ENCODE measurements around the gene OOSP1. TPM values are rescaled to one million over a fixed set of nuclear protein-coding genes. Genes with fewer than 3 reads are reported as not detected.

OOSP1 gene
- total RNA-seq, result not detected

GRCh38 chr11:59938132-59938531 is at the start of gene OOSP1:
Gene OOSP1, plus strand, starts transcription at chr11:59938432. Its CDS starts 23 bp downstream, at chr11:59938455.
- intact Hi-C loops (cut with DNase I; ENCODE audit: low total_unique reads), result no loop called here

DNA sequence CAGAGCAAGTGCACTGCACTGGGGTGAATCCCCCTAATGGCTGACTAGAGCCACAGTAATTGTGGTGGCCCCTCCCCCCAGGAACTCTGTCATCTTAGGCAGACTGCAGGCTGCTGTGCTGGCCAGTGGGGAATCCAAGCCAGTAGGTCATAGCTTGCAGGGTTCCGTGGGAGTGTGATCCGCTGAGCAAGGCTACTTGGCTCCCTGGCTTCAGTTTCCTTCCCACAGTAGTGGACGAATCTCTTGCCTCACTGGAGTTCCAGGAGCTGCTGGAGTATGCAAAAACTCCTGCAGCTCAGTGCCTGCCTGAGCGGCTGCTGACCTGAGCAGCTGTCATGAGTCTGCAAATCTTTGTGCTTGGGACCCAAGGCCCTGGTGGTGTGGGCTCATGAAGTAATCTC is 46.5 kb upstream of the OOSP1 start:
- no peaks in the 10 kb centered on the region for H3K4me1 ChIP-seq
- no peaks in the 10 kb centered on the region for H3K9me3 ChIP-seq
- no peak overlapping the region for H3K4me3 ChIP-seq
- TF ChIP-seq CTCF (IDR thresholded peaks at IDR 0.05) (no peak), POLR2A (IDR thresholded peaks at IDR 0.05) (no peak)
- no peak overlapping the region for H3K27ac ChIP-seq
- no peaks in the 10 kb centered on the region for H3K36me3 ChIP-seq
- intact Hi-C loops (cut with DNase I; ENCODE audit: low total_unique reads), result no loop called here
- no peak for DNase-seq
- H3K27me3 ChIP-seq, result no peaks in the 10 kb centered on the region

More at GRCh38 chr11:59938132-59938531, at the start of gene OOSP1:
- no peak within 1 kb of the TSS for H3K27ac ChIP-seq
- H3K4me3 ChIP-seq, result no peak within 1 kb of the TSS
- H3K36me3 ChIP-seq, result no peaks in the 10 kb centered on the region
- no peaks in the 10 kb centered on the region for H3K27me3 ChIP-seq
- H3K9me3 ChIP-seq, result no peaks in the 10 kb centered on the region
- no peak for DNase-seq
- H3K4me1 ChIP-seq, result no peaks in the 10 kb centered on the region
- TF ChIP-seq POLR2A (IDR thresholded peaks at IDR 0.05) (no peak), CTCF (IDR thresholded peaks at IDR 0.05) (no peak)

DNA sequence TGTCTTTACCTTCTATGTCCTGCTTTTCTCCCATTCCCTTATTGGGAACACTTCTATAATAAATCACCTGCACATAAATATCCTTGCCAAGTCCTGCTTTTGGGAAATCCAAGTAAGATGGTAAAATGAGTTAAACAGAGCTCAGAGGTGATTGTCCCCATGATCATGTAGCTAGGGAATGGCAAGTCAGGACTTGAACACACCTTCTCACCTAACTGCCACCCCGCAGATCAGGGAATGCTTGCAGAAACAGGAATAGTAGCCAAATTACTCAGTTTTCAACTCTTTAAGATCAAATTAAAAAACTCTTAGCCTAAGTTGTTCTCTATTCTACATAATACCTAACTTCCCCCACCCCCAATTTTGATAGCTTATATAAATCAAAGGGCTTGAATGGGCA is 43.6 kb upstream of the OOSP1 start:
- Histone ChIP-seq H3K27ac (no peak overlapping the region), H3K36me3 (no peaks in the 10 kb centered on the region), H3K4me1 (no peaks in the 10 kb centered on the region), H3K4me3 (no peak overlapping the region), H3K27me3 (no peaks in the 10 kb centered on the region), H3K9me3 (no peaks in the 10 kb centered on the region)
- intact Hi-C loops (cut with DNase I; ENCODE audit: low total_unique reads), result no loop called here
- no peak for DNase-seq
- no peak for TF ChIP-seq POLR2A (IDR thresholded peaks at IDR 0.05)
- no peak for TF ChIP-seq CTCF (IDR thresholded peaks at IDR 0.05)

GRCh38 chr11:59898046-59898445 is 40.2 kb upstream of the OOSP1 start:
- H3K27ac ChIP-seq, result no peak overlapping the region
- no peaks in the 10 kb centered on the region for H3K9me3 ChIP-seq
- intact Hi-C loops (cut with DNase I; ENCODE audit: low total_unique reads), result no loop called here
- no peaks in the 10 kb centered on the region for H3K4me1 ChIP-seq
- no peaks in the 10 kb centered on the region for H3K27me3 ChIP-seq
- no peak for TF ChIP-seq POLR2A (IDR thresholded peaks at IDR 0.05)
- no peak for TF ChIP-seq CTCF (IDR thresholded peaks at IDR 0.05)
- no peak overlapping the region for H3K4me3 ChIP-seq
- no peak for DNase-seq
- no peaks in the 10 kb centered on the region for H3K36me3 ChIP-seq

DNA sequence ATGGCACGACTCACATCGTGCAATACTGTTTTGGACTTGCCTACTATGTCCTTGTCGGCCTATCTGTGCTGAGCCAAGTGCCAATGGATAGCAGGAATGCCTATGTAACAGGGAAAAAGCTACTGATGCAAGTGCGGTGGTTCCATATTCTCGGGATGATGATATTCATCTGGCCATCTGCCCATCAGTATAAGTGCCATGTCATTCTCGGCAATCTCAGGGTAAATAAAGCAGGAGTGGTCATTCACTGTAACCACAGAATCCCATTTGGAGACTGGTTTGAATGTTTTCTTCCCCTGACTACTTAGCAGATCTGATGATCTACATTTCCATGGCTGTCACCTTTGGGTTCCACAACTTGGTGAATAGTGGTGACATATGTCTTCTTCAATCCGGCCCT is 39.6 kb upstream of the OOSP1 start:
- Histone ChIP-seq H3K27me3 (no peaks in the 10 kb centered on the region), H3K4me1 (no peaks in the 10 kb centered on the region), H3K27ac (no peak overlapping the region), H3K36me3 (no peaks in the 10 kb centered on the region), H3K9me3 (no peaks in the 10 kb centered on the region), H3K4me3 (no peak overlapping the region)
- DNase-seq, result no peak
- TF ChIP-seq POLR2A (IDR thresholded peaks at IDR 0.05) (no peak), CTCF (IDR thresholded peaks at IDR 0.05) (no peak)
- intact Hi-C loops (cut with DNase I; ENCODE audit: low total_unique reads), result no loop called here
